ENCODE results near the gene UGT2A2.

GRCh38 chr4:69668680-69669079 is 29.2 kb upstream of the UGT2A2 start:
- TF ChIP-seq CTCF (IDR thresholded peaks at IDR 0.05; ENCODE audit: low read length) (no peak), EZH2 (IDR thresholded peaks at IDR 0.05; ENCODE audit: borderline replicate concordance, low read length) (no peak)

Data from OCI-LY1 (cell line).